ENCODE data around the gene BNIP2.

DNA sequence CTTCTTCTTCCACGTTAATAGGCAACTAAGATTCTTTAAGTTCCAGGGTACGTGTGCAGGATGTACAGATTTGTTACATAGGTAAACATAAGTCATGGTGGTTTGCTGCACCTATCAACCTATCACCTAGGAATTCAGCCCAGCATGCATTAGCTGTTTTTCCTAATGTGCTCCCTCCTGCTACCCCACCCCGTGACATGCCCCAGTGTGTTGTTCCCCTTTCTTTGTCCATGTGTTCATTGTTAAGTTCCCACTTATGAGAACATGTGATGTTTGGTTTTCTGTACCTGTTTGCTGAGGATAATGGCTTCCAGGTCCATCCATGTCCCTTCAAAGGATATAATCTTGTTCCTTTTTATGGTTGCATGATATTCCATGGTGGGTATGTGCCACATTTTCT lies 52.9 kb downstream of the BNIP2 start:
- TF ChIP-seq POLR2A (IDR thresholded peaks at IDR 0.05; ENCODE audit: low read depth, low read length) = no peak
- no peak for TF ChIP-seq POLR2AphosphoS5 (IDR thresholded peaks at IDR 0.05; ENCODE audit: low read depth, low read length)

All from GM12891 (cell line).